GM12891 (cell line): ENCODE measurements around the gene NRXN3.

ENCODE experiments used
- DNase-seq: peaks from one replicate; pipeline ENCODE4 v3.0.0; 2011; ENCODE audit warnings: low spot score; ENCODE audit not compliant: insufficient read length
- FAIRE-seq: peaks from 2 replicates; lab custom pipeline; 2011; peaks lifted over from hg19 to GRCh38; lab: Jason Lieb, UNC
- PAX5 ChIP-seq: IDR thresholded peaks from 2 replicates; pipeline ENCODE4 v1.6.1; 2011; ENCODE audit warnings: low read length, moderate library complexity, mild to moderate bottlenecking; ENCODE audit not compliant: insufficient read depth, severe bottlenecking
- POLR2A ChIP-seq: IDR thresholded peaks from 2 replicates; pipeline ENCODE4 v1.6.1; 2011; ENCODE audit warnings: low read depth, low read length, control low read depth
- POLR2AphosphoS5 ChIP-seq: IDR thresholded peaks from 2 replicates; pipeline ENCODE4 v1.6.1; 2011; ENCODE audit warnings: low read depth, low read length, control low read depth
- POU2F2 ChIP-seq: IDR thresholded peaks from 2 replicates; pipeline ENCODE4 v1.6.1; 2011; ENCODE audit warnings: low read depth, mild to moderate bottlenecking, control low read depth, low read length, moderate library complexity
- SPI1 ChIP-seq: IDR thresholded peaks from 2 replicates; pipeline ENCODE4 v1.6.1; 2011; ENCODE audit warnings: low read depth, low read length, control low read depth
- TAF1 ChIP-seq: IDR thresholded peaks from 2 replicates; pipeline ENCODE4 v1.6.1; 2011; ENCODE audit warnings: low read depth, low read length, control low read depth

Gene NRXN3

DNA sequence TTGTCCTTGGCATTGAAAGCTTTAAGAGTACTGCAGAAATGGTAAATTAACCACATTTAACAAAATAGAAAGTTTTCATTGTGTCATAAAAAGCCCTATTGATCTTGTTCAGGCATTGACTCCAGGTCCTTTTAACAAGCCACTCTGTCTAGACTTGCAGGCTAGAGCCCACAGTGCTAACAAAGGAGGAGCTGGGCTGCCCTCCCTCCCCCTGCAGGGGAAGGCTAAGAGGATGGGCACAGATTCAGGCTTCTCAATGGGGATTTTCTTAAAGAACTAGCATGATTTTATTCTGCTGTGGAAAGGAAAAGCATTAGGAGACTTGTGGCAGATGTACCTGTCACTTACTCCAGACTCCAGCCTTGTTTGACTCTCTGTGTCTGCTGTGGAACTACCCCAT is 463.6 kb downstream of the NRXN3 start:
- no peak for TF ChIP-seq PAX5
- TF ChIP-seq POLR2A: no peak
- TF ChIP-seq POU2F2: no peak
- TF ChIP-seq TAF1: no peak
- TF ChIP-seq POLR2AphosphoS5: no peak
- TF ChIP-seq SPI1: no peak
- DNase-seq (no peak), FAIRE-seq (no peak)

DNA sequence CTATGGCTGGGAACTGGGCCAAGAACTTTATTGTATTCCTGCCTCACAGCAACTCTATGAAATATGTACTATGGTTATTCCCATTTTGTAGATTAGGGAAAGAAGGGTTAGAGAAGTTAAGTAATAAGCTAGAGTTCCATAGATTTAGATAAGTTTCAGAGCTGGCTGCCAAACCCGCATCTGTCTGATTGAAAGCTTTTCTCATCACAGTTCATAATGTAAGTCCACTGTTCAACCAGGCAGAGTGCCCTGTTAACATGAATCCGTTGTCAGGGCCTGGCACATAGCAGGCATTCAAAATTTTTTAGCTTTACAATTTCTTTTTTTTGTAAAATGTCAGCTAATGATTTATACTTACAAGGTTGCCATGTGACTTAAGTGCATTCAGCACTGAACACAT is 467.3 kb downstream of the NRXN3 start:
- no peak for DNase-seq
- TF ChIP-seq POU2F2: no peak
- no peak for TF ChIP-seq PAX5
- no peak for TF ChIP-seq TAF1
- no peak for TF ChIP-seq SPI1
- no peak for TF ChIP-seq POLR2A
- TF ChIP-seq POLR2AphosphoS5: no peak
- no peak for FAIRE-seq

DNA sequence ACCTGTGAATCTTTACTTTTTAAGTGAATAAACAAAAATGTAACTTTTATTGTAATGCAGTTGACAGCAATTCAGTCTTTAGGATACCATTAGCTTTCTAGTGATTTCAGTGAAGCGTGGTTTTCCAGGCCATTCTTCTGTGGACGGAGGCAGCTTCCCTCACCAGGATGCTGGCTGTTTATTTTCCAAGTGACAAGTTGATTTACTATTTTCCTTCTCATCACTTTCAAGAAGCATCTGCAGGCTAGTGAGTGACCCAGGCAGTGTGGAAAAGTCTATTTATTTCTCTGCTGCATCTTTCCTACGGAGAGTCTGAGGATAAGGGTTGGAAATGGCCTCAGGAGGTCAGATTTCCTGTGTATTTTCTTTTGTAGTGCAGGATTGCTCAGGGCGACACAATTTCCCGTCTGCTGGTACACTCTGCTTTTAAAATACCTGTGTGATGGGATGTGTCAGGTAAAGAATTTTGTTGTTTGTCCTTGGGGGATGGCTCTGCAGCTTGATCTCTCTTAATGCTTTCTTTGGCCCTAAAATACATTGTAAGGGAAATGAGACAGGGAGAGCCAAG is 467.8 kb downstream of the NRXN3 start:
- FAIRE-seq (no peak), DNase-seq (no peak)
- TF ChIP-seq POU2F2 (no peak), PAX5 (no peak), TAF1 (no peak), POLR2A (no peak), POLR2AphosphoS5 (no peak), SPI1 (no peak)

DNA sequence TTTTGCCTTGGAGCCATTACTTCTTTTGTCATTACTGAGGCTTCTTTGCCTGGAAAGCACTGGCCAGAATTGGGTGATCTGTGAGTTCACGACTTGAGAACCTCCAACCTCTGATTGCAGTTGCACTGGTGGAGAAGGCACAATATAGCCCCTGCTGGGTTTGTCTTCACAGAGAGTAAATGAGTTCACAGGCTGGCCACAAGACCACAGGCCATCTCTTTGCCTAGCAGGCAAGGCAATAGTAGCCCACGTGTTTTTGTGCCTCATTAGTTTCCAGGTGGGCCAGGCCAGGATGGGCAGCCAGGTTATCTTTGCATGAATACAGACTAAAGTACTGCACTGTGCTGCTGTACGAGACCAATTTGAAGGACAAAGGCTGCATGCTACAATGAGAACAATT is 468.8 kb downstream of the NRXN3 start:
- no peak for TF ChIP-seq SPI1
- no peak for TF ChIP-seq POLR2A
- no peak for TF ChIP-seq PAX5
- DNase-seq (no peak), FAIRE-seq (no peak)

DNA sequence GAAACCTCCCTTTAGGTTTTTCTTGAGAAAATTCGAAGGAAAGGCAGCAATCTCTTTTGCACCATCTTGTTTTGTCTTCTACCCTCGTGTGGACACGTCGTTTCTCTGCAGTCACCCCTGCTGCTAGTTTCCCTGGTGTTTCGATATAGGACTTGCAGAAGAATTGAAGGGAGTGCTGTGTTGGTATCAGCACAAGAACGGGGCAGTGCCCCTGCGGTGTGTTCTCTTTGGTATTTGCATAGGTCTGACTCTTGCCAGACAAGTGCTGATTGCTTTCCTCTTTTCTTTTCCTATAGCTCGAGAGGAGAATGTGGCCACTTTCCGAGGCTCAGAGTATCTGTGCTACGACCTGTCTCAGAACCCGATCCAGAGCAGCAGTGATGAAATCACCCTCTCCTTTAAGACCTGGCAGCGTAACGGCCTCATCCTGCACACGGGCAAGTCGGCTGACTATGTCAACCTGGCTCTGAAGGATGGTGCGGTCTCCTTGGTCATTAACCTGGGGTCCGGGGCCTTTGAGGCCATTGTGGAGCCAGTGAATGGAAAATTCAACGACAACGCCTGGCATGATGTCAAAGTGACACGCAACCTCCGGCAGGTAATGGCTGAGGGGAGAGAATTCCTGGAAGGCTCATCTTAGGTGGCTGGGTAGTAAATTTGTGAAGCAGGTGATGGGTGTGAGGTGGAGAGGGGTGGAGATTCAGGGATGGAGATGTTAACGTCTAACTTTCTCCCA is 474.8 kb downstream of the NRXN3 start:
- FAIRE-seq (no peak), DNase-seq (no peak)
- TF ChIP-seq POLR2AphosphoS5: no peak
- no peak for TF ChIP-seq TAF1
- TF ChIP-seq SPI1: no peak
- TF ChIP-seq POU2F2: no peak
- TF ChIP-seq PAX5: no peak
- no peak for TF ChIP-seq POLR2A

DNA sequence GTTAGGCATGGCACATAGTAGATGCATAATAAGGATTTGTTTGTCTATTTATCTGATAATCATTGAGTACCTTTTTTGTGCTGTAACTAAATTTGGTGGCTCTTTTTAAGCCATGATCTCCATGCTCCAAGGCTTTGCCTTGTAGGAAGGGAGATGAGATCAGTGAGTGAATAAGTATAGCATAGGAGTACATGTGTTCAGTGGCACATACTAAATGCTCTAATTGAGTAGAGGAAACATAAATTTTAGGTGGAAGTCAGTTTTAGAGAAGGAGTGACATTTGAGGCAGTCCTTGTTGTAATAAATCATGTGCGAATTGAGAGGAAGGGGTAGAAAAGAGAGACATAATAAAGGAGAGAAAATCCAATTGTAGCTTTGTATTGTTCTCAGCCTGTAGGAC is 482.6 kb downstream of the NRXN3 start:
- TF ChIP-seq TAF1 (no peak), SPI1 (no peak), POLR2AphosphoS5 (no peak), POLR2A (no peak), PAX5 (no peak), POU2F2 (no peak)
- DNase-seq: no peak
- FAIRE-seq: no peak

DNA sequence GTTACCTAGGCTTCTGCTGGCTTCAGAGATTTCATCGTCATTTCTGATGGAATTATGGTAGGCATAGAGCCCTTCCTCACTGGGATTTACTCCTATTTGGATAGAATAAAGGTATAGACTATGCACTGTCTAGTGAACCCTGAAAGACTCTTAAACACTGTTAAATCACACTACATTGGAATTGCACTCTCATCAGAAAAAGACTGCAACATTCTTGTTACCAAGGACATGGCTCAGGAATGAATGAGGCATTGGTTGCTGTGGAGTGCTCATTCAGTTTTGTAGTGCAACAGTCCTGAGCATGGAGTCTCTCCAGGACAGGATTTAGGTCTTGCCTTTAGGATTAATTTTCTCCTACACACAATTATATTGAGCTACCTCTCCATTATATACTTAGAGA is 483.0 kb downstream of the NRXN3 start:
- DNase-seq (no peak), FAIRE-seq (no peak)
- TF ChIP-seq TAF1: no peak
- no peak for TF ChIP-seq POLR2A
- TF ChIP-seq POU2F2: no peak
- no peak for TF ChIP-seq SPI1
- TF ChIP-seq POLR2AphosphoS5: no peak
- no peak for TF ChIP-seq PAX5

DNA sequence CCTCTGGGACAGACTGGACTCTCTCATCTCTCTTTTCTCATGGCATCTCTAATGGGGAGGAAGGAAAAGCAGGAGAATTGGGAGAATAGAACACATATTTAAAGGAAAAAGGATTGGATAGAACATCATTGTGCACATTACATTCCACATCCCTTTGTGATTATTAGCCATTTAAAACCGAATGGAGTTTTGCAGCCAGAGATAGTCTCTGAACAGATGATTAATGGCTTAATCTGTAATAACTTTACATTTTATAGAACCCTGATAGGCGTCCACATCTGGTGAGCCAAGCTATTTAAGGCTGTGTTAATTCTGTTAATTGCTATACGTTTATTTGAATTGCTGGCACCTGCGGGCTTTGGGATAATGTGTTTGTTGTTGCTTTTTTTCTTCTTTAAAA is 487.3 kb downstream of the NRXN3 start:
- FAIRE-seq: no peak
- no peak for DNase-seq
- TF ChIP-seq POLR2AphosphoS5: no peak
- no peak for TF ChIP-seq TAF1
- TF ChIP-seq POLR2A: no peak
- no peak for TF ChIP-seq POU2F2
- TF ChIP-seq SPI1: no peak
- TF ChIP-seq PAX5: no peak

DNA sequence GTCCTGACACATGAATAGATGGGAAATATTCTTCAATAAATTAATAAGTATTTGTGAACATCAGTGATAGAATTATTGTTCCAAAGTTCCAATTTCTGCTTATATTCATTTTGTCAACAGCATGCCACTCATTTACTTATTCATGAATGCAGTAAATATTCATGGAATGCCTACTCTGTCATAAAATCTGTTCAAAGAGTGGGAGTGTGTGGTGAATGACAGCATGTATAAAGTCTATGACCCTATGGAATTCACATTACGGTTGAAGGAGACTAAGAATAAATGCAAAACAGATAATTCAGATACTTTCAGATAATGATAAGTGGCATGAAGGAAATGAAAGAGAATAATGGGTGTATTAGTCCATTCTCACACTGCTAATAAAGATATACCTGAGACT is 494.7 kb downstream of the NRXN3 start:
- TF ChIP-seq POLR2A: no peak
- no peak for TF ChIP-seq POLR2AphosphoS5
- no peak for TF ChIP-seq PAX5
- no peak for TF ChIP-seq TAF1
- no peak for TF ChIP-seq POU2F2
- TF ChIP-seq SPI1: no peak
- DNase-seq (no peak), FAIRE-seq (no peak)

DNA sequence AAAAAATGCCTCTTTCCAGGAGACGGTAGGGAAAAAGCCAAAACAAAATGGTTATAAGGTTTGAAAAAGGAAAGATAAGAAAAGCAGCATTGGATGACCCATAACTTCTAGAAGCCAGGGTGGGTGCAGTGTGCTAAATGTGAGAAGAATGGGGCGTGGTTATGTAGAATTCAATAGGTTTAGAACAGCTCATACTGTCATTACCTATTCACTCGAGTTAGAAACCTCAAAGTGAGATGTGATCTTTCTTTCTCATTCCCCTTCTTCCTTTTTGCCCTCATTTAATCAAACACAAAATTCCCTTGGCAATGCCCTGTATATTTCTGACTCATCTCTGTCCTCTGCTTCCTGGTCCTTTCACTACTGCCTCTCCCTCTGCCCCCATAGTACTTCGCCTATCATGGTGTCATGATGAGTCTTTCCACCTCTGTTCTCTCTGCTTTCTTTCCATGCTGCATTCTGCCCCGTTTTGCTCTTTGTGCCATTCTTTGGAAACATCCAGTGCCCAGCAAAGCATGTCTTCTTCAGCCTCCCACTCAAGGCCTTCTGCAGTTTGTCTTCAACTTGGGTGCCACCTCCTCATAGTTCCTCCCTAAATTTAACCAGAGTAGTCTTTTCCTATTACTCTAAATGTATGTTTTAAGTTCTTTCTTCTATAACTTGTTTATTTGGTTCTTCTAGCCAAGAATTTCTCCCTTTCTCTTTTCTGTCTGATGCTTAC is 496.3 kb downstream of the NRXN3 start:
- FAIRE-seq: no peak
- TF ChIP-seq POU2F2: no peak
- TF ChIP-seq POLR2AphosphoS5: no peak
- no peak for TF ChIP-seq SPI1
- no peak for TF ChIP-seq TAF1
- no peak for TF ChIP-seq PAX5
- no peak for TF ChIP-seq POLR2A
- DNase-seq: no peak
